Mesendoderm (in vitro differentiated cells): ENCODE data around the gene FCER2.

Experiments
- DNase-seq: peaks from one replicate; pipeline ENCODE4 v3.0.0; 2013
- H2AK5ac ChIP-seq: 2 replicates; pipeline ENCODE4 v1.6.1; 2013; ENCODE audit warnings: low read length, inconsistent platforms
- H2BK120ac ChIP-seq: 2 replicates; pipeline ENCODE4 v1.6.1; 2013; ENCODE audit warnings: low read depth, mild to moderate bottlenecking, low read length, moderate library complexity, mixed read lengths
- H2BK15ac ChIP-seq: replicated peaks from 2 replicates; pipeline ENCODE4 v1.6.1; 2013; ENCODE audit warnings: low read depth, mild to moderate bottlenecking, moderate library complexity
- H2BK5ac ChIP-seq: 2 replicates; pipeline ENCODE4 v1.6.1; 2013; ENCODE audit warnings: low read length, inconsistent platforms
- H3K18ac ChIP-seq: 2 replicates; pipeline ENCODE4 v1.6.1; 2013; ENCODE audit warnings: mild to moderate bottlenecking, low read length, mixed read lengths
- H3K23ac ChIP-seq: one replicate; pipeline ENCODE4 v1.6.1; 2013; ENCODE audit warnings: low read length
- H3K27ac ChIP-seq: 2 replicates; pipeline ENCODE4 v1.5.1; 2013; ENCODE audit warnings: low read depth, mild to moderate bottlenecking, inconsistent platforms, low read length, moderate library complexity
- H3K27me3 ChIP-seq: 2 replicates; pipeline ENCODE4 v1.6.1; 2013; ENCODE audit warnings: low read length, control low read depth, mild to moderate bottlenecking, inconsistent platforms; ENCODE audit not compliant: insufficient read depth, poor library complexity
- H3K36me3 ChIP-seq: 2 replicates; pipeline ENCODE4 v1.6.1; 2013; ENCODE audit warnings: low read length, inconsistent platforms; ENCODE audit not compliant: control insufficient read depth, insufficient read depth
- H3K4ac ChIP-seq: one replicate; pipeline ENCODE4 v1.6.1; 2013; ENCODE audit warnings: low read depth, mild to moderate bottlenecking, low read length, moderate library complexity
- H3K4me1 ChIP-seq: 2 replicates; pipeline ENCODE4 v1.6.1; 2013; ENCODE audit warnings: low read depth, low read length, inconsistent platforms; ENCODE audit not compliant: control insufficient read depth
- H3K4me2 ChIP-seq: 2 replicates; pipeline ENCODE4 v1.6.1; 2013; ENCODE audit warnings: low read length
- H3K4me3 ChIP-seq: 2 replicates; pipeline ENCODE4 v1.5.1; 2013; ENCODE audit warnings: mild to moderate bottlenecking, low read length
- H3K56ac ChIP-seq: one replicate; pipeline ENCODE4 v1.6.1; 2013; ENCODE audit warnings: low read length
- H3K79me1 ChIP-seq: 2 replicates; pipeline ENCODE4 v1.6.1; 2013; ENCODE audit warnings: low read length, inconsistent platforms
- H3K79me2 ChIP-seq: 2 replicates; pipeline ENCODE4 v1.6.1; 2013; ENCODE audit warnings: mild to moderate bottlenecking, low read length; ENCODE audit not compliant: control insufficient read depth, insufficient read depth
- H3K9ac ChIP-seq: 2 replicates; pipeline ENCODE4 v1.6.1; 2013; ENCODE audit warnings: low read length, inconsistent platforms
- H4K5ac ChIP-seq: one replicate; pipeline ENCODE4 v1.6.1; 2013; ENCODE audit warnings: low read length
- H4K8ac ChIP-seq: one replicate; pipeline ENCODE4 v1.6.1; 2013; ENCODE audit warnings: low read depth, mild to moderate bottlenecking, control low read depth, low read length, moderate library complexity
- WGBS: extraction: QIAGEN DNeasy Blood & Tissue Kit; methylation state at CpG from one replicate; pipeline ENCODE4 v1.1.7; 2013; ENCODE audit warnings: low lambda C conversion rate, missing lambda C conversion rate; ENCODE audit not compliant: insufficient coverage; ENCODE audit errors: extremely low coverage; 5-methylcytosine and 5-hydroxymethylcytosine counted together

The FCER2 gene

GRCh38 chr19:7722231-7722651 is 20.3 kb upstream of the FCER2 start:
- no CpG with 5 or more reads among the region's 5 CpGs for WGBS
- Histone ChIP-seq H3K27ac (no peak overlapping the region), H3K4ac (no peak overlapping the region), H4K5ac (no peak overlapping the region), H3K18ac (no peak overlapping the region), H2BK5ac (no peak overlapping the region), H3K23ac (no peak overlapping the region), H3K79me1 (no peaks in the 10 kb centered on the region), H2BK15ac (no peak overlapping the region), H3K9ac (no peak overlapping the region), H3K36me3 (no peaks in the 10 kb centered on the region), H3K56ac (no peak overlapping the region), H3K4me3 (no peak overlapping the region), H3K4me1 (no peaks in the 10 kb centered on the region), H3K79me2 (no peaks in the 10 kb centered on the region), H2AK5ac (no peak overlapping the region), H3K27me3 (no peaks in the 10 kb centered on the region), H4K8ac (no peak overlapping the region), H3K4me2 (no peak overlapping the region), H2BK120ac (no peak overlapping the region)
- DNase-seq, result no peak

GRCh38 chr19:7720351-7720750 is 18.4 kb upstream of the FCER2 start:
- WGBS, result no CpG with 5 or more reads among the region's 6 CpGs

GRCh38 chr19:7718668-7719067 is 16.7 kb upstream of the FCER2 start:
- Histone ChIP-seq H3K79me2 (no peaks in the 10 kb centered on the region), H3K9ac (no peak overlapping the region), H4K5ac (no peak overlapping the region), H3K23ac (no peak overlapping the region), H4K8ac (no peak overlapping the region), H3K27ac (no peak overlapping the region), H3K27me3 (no peaks in the 10 kb centered on the region), H2BK120ac (no peak overlapping the region), H3K4me1 (no peaks in the 10 kb centered on the region), H3K4ac (no peak overlapping the region), H2BK5ac (no peak overlapping the region), H3K56ac (no peak overlapping the region), H3K18ac (no peak overlapping the region), H3K36me3 (no peaks in the 10 kb centered on the region), H2BK15ac (no peak overlapping the region), H3K4me3 (no peak overlapping the region), H3K4me2 (no peak overlapping the region), H2AK5ac (no peak overlapping the region), H3K79me1 (no peaks in the 10 kb centered on the region)
- WGBS, result no CpG with 5 or more reads among the region's 8 CpGs
- no peak for DNase-seq

More at GRCh38 chr19:7720351-7720750, 18.4 kb upstream of the FCER2 start:
- no peak overlapping the region for H2BK5ac ChIP-seq
- no peak overlapping the region for H3K27ac ChIP-seq
- no peaks in the 10 kb centered on the region for H3K27me3 ChIP-seq
- H3K36me3 ChIP-seq, result no peaks in the 10 kb centered on the region
- no peak overlapping the region for H3K4ac ChIP-seq
- no peak overlapping the region for H3K56ac ChIP-seq
- H2BK120ac ChIP-seq, result no peak overlapping the region
- no peak overlapping the region for H4K8ac ChIP-seq
- no peak overlapping the region for H2BK15ac ChIP-seq
- no peak overlapping the region for H3K4me3 ChIP-seq
- H3K23ac ChIP-seq, result no peak overlapping the region
- no peak overlapping the region for H2AK5ac ChIP-seq
- H3K9ac ChIP-seq, result no peak overlapping the region
- H3K4me1 ChIP-seq, result no peaks in the 10 kb centered on the region
- H3K18ac ChIP-seq, result no peak overlapping the region
- no peaks in the 10 kb centered on the region for H3K79me2 ChIP-seq
- no peaks in the 10 kb centered on the region for H3K79me1 ChIP-seq
- no peak for DNase-seq
- no peak overlapping the region for H3K4me2 ChIP-seq
- H4K5ac ChIP-seq, result no peak overlapping the region

DNA sequence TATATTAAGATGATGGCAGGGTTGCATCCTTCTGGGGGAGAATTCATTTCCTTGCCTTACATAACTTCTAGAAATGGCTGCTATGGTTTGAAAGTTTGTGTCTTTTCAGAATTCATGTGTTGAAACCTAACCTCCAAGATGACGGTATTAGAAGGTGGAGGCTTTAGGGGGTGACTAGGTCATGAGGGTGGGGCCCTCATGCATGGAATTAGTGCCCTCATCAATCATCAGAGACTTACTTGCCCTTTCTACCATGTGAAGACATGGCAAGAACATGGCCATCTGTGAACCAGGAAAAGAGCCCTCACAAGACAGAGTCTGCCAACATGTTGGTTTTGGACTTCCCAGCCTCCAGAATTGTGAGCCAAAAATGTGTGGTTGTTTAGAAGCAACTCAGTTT is 14.8 kb upstream of the FCER2 start:
- no peak overlapping the region for H3K4ac ChIP-seq
- no peak overlapping the region for H3K18ac ChIP-seq
- H3K4me3 ChIP-seq, result no peak overlapping the region
- H3K9ac ChIP-seq, result no peak overlapping the region
- H3K36me3 ChIP-seq, result no peaks in the 10 kb centered on the region
- no peak overlapping the region for H2BK120ac ChIP-seq
- H2AK5ac ChIP-seq, result no peak overlapping the region
- no peak overlapping the region for H4K8ac ChIP-seq
- no peak overlapping the region for H3K23ac ChIP-seq
- no peak overlapping the region for H2BK5ac ChIP-seq
- no peaks in the 10 kb centered on the region for H3K27me3 ChIP-seq
- no peak overlapping the region for H2BK15ac ChIP-seq
- no peak for DNase-seq
- WGBS, result no CpG with 5 or more reads among the region's 1 CpG
- no peak overlapping the region for H3K27ac ChIP-seq
- no peaks in the 10 kb centered on the region for H3K4me1 ChIP-seq
- no peaks in the 10 kb centered on the region for H3K79me1 ChIP-seq
- no peak overlapping the region for H3K4me2 ChIP-seq
- no peak overlapping the region for H4K5ac ChIP-seq
- H3K56ac ChIP-seq, result no peak overlapping the region
- no peaks in the 10 kb centered on the region for H3K79me2 ChIP-seq

- no peaks in the 10 kb centered on the region for H3K79me1 ChIP-seq
- no peak overlapping the region for H3K27ac ChIP-seq
- H4K8ac ChIP-seq, result no peak overlapping the region
- no peaks in the 10 kb centered on the region for H3K27me3 ChIP-seq
- no peak overlapping the region for H3K4ac ChIP-seq
- WGBS, result no CpG with 5 or more reads among the region's 1 CpG
- H4K5ac ChIP-seq, result no peak overlapping the region
- no peak overlapping the region for H3K9ac ChIP-seq
- H3K36me3 ChIP-seq, result no peaks in the 10 kb centered on the region
- H2BK5ac ChIP-seq, result no peak overlapping the region
- no peak overlapping the region for H2AK5ac ChIP-seq
- no peak overlapping the region for H3K23ac ChIP-seq
- no peak overlapping the region for H3K56ac ChIP-seq
- no peak overlapping the region for H2BK15ac ChIP-seq
- no peaks in the 10 kb centered on the region for H3K4me1 ChIP-seq
- no peak overlapping the region for H2BK120ac ChIP-seq
- H3K79me2 ChIP-seq, result no peaks in the 10 kb centered on the region
- no peak overlapping the region for H3K4me2 ChIP-seq
- no peak for DNase-seq
- no peak overlapping the region for H3K18ac ChIP-seq
- no peak overlapping the region for H3K4me3 ChIP-seq
Observed at GRCh38 chr19:7715671-7716070, 13.7 kb upstream of the FCER2 start.

GRCh38 chr19:7710616-7711015 is 8.7 kb upstream of the FCER2 start:
- no peak overlapping the region for H3K4me3 ChIP-seq
- WGBS, result no CpG with 5 or more reads among the region's 5 CpGs
- no peak overlapping the region for H2BK5ac ChIP-seq

More at GRCh38 chr19:7710616-7711015, 8.7 kb upstream of the FCER2 start:
- Histone ChIP-seq H3K4me1 (no peaks in the 10 kb centered on the region), H3K79me1 (no peaks in the 10 kb centered on the region), H3K79me2 (no peaks in the 10 kb centered on the region), H3K27ac (no peak overlapping the region), H3K9ac (no peak overlapping the region), H4K5ac (no peak overlapping the region), H3K4me2 (no peak overlapping the region), H3K4ac (no peak overlapping the region), H3K18ac (no peak overlapping the region), H4K8ac (no peak overlapping the region), H3K23ac (no peak overlapping the region), H2BK120ac (no peak overlapping the region), H3K27me3 (no peaks in the 10 kb centered on the region), H3K56ac (no peak overlapping the region), H2BK15ac (no peak overlapping the region), H2AK5ac (no peak overlapping the region), H3K36me3 (no peaks in the 10 kb centered on the region)
- no peak for DNase-seq
